ENCODE data around the gene PAX7.

Gene PAX7

DNA sequence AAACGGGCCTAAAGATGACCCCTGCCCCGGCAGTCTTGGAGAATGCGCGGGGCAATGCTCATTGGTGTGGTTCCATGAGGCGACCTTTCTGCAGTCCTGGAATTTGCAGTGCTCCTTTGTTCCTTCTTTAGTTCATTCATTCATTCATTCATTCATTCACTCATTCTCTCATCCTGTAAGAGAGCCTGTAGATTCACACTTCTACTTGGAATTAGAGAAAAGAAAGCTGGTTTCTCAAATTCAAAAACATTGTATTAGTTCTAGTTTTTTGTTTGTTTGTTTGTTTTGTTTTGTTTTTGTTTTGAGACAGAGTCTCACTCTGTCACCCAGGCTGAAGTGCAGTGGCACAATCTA, 31.6 kb downstream of the PAX7 start:
- Histone ChIP-seq H3K9ac (ENCODE audit: low read depth, low read length) (no peak overlapping the region), H3K4me1 (ENCODE audit: insufficient read depth, low read length) (no peaks in the 10 kb centered on the region), H3K27ac (ENCODE audit: low read length) (no peak overlapping the region), H3K9me3 (ENCODE audit: insufficient read depth, low read length, severe bottlenecking) (no peaks in the 10 kb centered on the region), H3K79me2 (ENCODE audit: insufficient read depth, low read length) (no peaks in the 10 kb centered on the region), H4K20me1 (ENCODE audit: insufficient read depth, low read length) (0 out of 2 replicates have a peak, but pooled peaks cover 10% of the 10 kb centered on the region), H3K27me3 (ENCODE audit: insufficient read depth, low read length, poor library complexity) (no peaks in the 10 kb centered on the region), H3K4me2 (ENCODE audit: insufficient read depth, low read length) (no peak overlapping the region), H3K4me3 (ENCODE audit: low read depth in 1 of 2, low read length in 2 of 2) (no peak overlapping the region), H2AFZ (ENCODE audit: low read depth, low read length) (no peak overlapping the region), H3K36me3 (ENCODE audit: insufficient read depth, low read length) (no peaks in the 10 kb centered on the region)
- no peak for TF ChIP-seq EZH2 (IDR thresholded peaks at IDR 0.05; ENCODE audit: borderline replicate concordance, low read depth, low read length, severe bottlenecking)
- TF ChIP-seq, protein P1, sequence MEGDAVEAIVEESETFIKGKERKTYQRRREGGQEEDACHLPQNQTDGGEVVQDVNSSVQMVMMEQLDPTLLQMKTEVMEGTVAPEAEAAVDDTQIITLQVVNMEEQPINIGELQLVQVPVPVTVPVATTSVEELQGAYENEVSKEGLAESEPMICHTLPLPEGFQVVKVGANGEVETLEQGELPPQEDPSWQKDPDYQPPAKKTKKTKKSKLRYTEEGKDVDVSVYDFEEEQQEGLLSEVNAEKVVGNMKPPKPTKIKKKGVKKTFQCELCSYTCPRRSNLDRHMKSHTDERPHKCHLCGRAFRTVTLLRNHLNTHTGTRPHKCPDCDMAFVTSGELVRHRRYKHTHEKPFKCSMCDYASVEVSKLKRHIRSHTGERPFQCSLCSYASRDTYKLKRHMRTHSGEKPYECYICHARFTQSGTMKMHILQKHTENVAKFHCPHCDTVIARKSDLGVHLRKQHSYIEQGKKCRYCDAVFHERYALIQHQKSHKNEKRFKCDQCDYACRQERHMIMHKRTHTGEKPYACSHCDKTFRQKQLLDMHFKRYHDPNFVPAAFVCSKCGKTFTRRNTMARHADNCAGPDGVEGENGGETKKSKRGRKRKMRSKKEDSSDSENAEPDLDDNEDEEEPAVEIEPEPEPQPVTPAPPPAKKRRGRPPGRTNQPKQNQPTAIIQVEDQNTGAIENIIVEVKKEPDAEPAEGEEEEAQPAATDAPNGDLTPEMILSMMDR (IDR thresholded peaks at IDR 0.05; ENCODE audit: borderline replicate concordance, extremely low read depth, low read length, poor library complexity, severe bottlenecking): no peak
- DNase-seq: no peak
- no peak for ATAC-seq (ENCODE audit: insufficient read depth, low read depth)

DNA sequence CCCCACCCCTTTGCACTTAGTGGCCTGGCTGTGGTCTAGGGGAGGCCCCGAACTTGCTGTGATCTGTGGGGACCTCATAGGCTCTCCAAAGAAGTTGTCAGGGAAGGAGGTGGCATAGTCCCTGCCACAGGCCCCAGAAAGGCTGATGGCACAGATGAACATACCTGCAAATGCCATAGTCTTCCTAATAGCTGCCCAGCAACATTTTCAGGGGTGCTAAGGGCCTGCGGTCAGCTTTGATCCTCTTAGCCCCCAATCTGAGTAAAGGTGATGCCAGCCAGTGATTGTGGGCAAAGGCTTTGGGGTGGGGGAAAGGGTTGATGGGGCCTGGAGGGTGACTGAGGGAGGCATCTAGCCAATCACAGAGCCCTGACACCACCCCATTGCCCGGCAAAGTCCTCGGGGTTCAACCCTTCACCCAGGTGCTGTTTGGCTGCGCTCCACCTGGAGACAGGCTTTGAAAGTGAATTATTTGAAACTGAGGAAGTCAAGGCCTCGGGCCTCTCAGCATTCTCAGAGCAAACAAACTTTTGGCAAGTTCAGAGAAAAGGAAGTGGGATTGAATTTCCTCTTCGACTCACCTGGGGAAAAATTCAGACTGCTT, 35.8 kb downstream of the PAX7 start:
- H3K9me3 ChIP-seq (ENCODE audit: insufficient read depth, low read length, severe bottlenecking): no peaks in the 10 kb centered on the region
- H3K4me1 ChIP-seq (ENCODE audit: insufficient read depth, low read length): no peaks in the 10 kb centered on the region
- no peak overlapping the region for H3K9ac ChIP-seq (ENCODE audit: low read depth, low read length)
- no peak overlapping the region for H3K27ac ChIP-seq (ENCODE audit: low read length)
- TF ChIP-seq, protein P1 (IDR thresholded peaks at IDR 0.05; ENCODE audit: borderline replicate concordance, extremely low read depth, low read length, poor library complexity, severe bottlenecking): no peak
- no peak for TF ChIP-seq EZH2 (IDR thresholded peaks at IDR 0.05; ENCODE audit: borderline replicate concordance, low read depth, low read length, severe bottlenecking)
- H3K79me2 ChIP-seq (ENCODE audit: insufficient read depth, low read length): no peaks in the 10 kb centered on the region
- H3K27me3 ChIP-seq (ENCODE audit: insufficient read depth, low read length, poor library complexity): peaks cover 4% of the 10 kb centered on the region
- no peak overlapping the region for H3K4me2 ChIP-seq (ENCODE audit: insufficient read depth, low read length)
- ATAC-seq (ENCODE audit: insufficient read depth, low read depth): no peak
- DNase-seq: no peak
- H2AFZ ChIP-seq (ENCODE audit: low read depth, low read length): no peak overlapping the region
- H4K20me1 ChIP-seq (ENCODE audit: insufficient read depth, low read length): peaks cover 14% of the 10 kb centered on the region; the same call in 1 of the 2 replicates
- H3K4me3 ChIP-seq (ENCODE audit: low read depth in 1 of 2, low read length in 2 of 2): no peak overlapping the region
- no peaks in the 10 kb centered on the region for H3K36me3 ChIP-seq (ENCODE audit: insufficient read depth, low read length)

DNA sequence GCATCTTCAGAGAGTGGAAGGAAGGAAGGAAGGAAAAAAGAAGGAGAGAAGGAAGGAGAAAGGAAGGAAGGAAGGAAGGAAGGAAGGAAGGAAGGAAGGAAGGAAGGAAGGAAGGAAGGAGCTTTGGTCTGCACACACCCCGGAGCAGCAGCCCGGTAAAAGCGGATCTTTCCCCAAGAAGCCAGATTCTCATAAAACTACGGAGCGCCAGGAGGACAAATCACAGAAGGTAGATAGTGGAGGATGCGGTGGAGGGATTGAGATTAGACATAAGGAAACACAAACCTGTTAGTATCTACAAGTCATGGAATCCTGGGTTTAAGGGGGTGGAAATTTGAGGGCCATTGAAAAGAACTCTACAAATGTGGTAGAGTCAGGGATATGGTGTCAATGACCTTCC, 36.7 kb downstream of the PAX7 start:
- H3K36me3 ChIP-seq (ENCODE audit: insufficient read depth, low read length): no peaks in the 10 kb centered on the region

More for the DNA sequence above, 36.7 kb downstream of the PAX7 start:
- no peak overlapping the region for H3K9ac ChIP-seq (ENCODE audit: low read depth, low read length)
- H3K79me2 ChIP-seq (ENCODE audit: insufficient read depth, low read length): no peaks in the 10 kb centered on the region
- ATAC-seq (ENCODE audit: insufficient read depth, low read depth): no peak
- H3K9me3 ChIP-seq (ENCODE audit: insufficient read depth, low read length, severe bottlenecking): no peaks in the 10 kb centered on the region
- no peak for TF ChIP-seq EZH2 (IDR thresholded peaks at IDR 0.05; ENCODE audit: borderline replicate concordance, low read depth, low read length, severe bottlenecking)
- TF ChIP-seq, protein P1 (IDR thresholded peaks at IDR 0.05; ENCODE audit: borderline replicate concordance, extremely low read depth, low read length, poor library complexity, severe bottlenecking): no peak
- no peak for DNase-seq
- H3K4me3 ChIP-seq (ENCODE audit: low read depth in 1 of 2, low read length in 2 of 2): no peak overlapping the region
- H3K4me2 ChIP-seq (ENCODE audit: insufficient read depth, low read length): no peak overlapping the region
- peaks cover 4% of the 10 kb centered on the region for H3K27me3 ChIP-seq (ENCODE audit: insufficient read depth, low read length, poor library complexity)
- H2AFZ ChIP-seq (ENCODE audit: low read depth, low read length): no peak overlapping the region
- no peaks in the 10 kb centered on the region for H3K4me1 ChIP-seq (ENCODE audit: insufficient read depth, low read length)
- no peak overlapping the region for H3K27ac ChIP-seq (ENCODE audit: low read length)
- H4K20me1 ChIP-seq (ENCODE audit: insufficient read depth, low read length): peaks cover 14% of the 10 kb centered on the region; the same call in 1 of the 2 replicates
